NCI-H1105 (cell line): ENCODE data around the gene OTOA.
"Not testable (repeated sequence)": the region's sequence is repeated elsewhere in the genome, so short reads cannot be mapped to it uniquely, and the experiment has no call there.

Source experiments
- DNase-seq: peaks from one replicate; lab custom pipeline; 2025; lab: John Stamatoyannopoulos, UW

OTOA gene

DNA sequence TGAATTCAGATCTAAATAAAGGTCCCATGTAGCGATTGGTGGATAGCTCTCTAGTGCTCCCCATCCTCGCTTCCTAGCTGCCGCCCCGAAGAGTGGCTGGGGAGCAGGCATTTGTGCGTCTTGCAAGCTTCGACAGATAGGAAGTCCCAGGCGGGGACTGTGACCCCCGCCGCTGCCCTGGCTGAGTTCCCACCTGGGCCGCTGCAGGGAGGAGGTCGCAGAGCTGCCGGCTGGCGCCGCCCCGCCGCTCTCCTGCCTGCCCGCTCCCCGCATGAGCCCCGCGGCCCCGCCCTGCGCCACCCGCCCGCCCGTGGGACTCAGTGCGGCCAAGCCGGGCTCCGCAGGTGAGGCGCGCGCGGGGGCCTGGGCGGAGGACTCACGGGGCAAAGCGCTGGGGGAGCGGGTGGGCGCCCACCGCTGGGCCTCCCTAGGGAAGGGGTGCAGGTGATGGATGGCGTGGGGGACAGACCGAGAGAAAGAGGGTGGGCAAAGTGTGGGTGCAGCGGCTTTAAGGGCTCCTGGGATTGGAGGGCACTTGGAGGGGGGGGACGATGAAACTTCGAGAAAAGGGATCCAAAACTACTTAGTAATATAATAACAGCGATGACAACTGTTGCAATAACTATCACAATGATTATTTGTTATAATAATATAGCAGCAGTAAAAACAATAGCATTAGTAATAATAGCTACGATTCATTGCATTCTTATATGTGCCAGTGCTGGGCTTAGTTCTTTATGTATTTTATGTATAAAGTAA, at the start of gene OTOA:
TSS of gene OTOA (plus strand) at position 80 of the 759 bp plus-strand sequence. CDS start 14,547 bp downstream, outside the sequence.
- DNase-seq = no peak

DNA sequence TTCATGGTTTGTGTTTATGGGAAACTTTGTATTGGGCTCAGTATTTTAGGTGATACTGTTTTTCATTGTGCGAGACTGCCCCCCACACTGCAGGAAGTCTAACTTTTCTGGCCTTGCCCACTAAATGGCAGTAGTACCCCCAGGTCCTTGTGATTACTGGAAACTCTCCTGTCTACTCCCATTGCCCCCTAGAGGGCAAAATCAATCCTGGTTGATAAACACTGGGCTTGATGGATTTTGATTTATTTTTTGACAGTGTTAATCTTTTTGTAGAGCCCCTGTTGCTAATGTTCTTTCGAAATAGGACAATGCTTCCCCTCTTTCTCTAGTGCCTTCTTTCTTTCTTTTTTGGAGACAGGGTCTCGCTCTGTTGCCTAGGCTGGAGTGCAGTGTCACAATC, 48.9 kb upstream of the OTOA start:
- no peak for DNase-seq

DNA sequence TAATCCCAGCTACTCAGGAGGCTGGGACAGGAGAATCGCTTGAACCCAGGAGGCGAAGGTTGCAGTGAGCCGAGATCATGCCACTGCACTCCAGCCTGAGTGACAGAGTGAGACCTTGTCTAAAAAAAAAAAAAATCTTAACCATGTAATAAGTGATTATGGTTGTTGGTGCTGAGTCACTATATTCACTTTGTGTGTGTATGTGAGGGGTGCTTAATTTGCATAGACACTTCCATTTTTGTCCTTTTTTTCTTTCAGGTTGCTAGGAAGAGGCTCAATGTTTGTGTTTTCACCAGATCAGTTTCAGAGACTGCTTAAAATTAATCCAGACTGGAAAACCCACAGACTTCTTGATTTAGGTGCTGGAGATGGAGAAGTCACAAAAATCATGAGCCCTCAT, 46.2 kb upstream of the OTOA start:
- no peak for DNase-seq

DNA sequence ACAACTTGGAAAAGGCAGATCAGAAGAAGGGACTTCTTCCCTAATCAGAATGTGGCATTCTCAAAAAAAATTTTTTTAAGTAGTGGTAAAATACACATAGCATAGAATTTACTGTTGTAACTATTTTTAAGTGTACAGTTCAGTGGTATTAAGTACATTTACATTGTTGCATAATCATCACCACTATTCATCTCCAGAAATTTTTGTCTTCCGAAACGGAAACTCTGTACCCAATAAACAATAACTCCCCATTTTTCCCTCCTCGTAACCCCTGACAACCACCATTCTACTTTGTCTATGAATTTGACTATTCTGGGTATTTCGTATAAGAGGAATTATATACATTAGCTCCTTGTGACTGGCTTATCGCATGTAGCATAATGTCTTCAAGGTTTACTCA, 45.5 kb upstream of the OTOA start:
- no peak for DNase-seq

DNA sequence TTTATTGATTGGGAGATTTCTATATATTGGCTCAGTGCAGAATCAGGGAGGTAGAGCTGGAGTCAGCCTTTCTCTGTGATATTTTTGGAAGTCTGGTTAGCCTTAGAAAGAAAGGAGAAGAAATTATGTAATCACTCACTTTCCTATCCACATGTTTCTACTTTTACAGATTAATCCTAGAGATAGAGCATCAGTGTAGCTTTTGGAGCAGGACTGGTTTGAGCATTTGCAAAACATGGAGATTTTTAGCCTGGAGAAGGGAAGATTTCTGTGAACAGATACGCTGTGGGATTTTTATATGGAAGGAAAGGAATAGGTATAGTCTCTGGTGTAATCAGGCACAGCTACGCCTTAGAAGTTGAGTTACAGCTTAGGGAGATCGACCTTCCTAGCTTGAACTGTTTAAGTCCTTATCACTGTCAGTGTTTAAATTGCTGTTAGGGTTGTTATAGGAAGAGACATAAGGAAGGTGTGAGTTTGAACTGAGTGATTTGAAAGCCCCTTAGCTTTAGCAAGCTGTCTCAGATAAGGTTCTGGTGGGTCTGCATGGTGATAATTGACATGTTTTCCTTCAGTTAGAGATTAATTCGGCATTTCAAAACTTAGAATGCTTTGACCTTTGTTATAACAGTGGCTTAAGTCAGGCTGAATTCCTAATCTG, 43.9 kb upstream of the OTOA start:
- no peak for DNase-seq

DNA sequence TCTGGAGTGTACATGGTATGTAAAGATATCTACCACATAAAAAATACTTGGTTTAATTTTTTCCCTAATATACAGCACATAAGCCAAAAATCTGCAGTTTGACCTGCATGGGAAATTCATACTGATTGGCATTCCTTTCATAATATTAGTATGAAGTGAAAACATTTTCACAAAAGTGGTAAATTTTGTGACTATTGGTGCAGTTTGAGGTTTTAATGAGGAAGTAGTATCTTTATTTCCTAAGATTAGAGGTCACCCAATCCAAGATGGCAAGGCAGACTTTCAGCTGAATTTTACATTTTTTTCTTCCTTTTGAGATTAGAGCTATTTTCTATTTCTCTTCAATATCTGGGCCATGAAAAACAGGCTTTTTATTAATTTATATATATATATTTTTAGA, 43.2 kb upstream of the OTOA start:
- no peak for DNase-seq

DNA sequence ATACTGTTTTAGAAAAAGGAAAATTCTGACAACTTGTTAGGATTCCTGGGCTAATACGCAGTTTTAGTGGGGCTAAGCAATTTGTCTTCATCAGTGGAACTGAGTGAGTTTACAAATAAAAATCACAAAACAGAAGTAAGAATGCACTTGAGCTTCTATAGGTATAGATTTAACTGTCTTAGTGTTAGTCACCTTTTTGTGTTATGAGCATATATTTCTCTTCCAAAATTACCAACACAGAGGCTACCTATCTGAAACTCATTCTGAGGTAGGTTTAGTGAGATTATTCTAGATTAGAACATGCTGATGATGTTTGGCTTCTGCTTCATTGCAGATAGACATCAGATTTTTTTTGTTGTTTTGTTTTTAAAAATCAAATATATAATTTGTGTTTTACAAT, 41.2 kb upstream of the OTOA start:
- no peak for DNase-seq

DNA sequence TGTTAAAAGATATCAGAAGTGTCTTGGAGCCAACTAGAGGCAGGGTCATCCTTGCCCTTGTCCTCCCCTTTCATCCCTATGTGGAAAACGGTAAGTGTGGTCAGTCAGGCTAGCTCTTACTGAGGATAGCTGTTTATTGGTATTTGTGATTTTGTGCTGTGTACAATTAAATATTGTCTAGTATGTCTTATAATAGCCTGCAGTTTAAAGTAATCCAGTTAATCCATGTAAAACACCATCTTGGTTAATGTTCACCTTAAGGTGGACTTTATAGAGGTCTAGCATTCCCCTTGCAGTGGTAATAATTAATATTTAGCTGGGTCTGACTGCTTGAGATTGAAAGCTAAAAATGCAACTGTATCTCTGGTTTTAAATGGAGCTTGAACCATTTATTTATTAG, 38.7 kb upstream of the OTOA start:
- no peak for DNase-seq

DNA sequence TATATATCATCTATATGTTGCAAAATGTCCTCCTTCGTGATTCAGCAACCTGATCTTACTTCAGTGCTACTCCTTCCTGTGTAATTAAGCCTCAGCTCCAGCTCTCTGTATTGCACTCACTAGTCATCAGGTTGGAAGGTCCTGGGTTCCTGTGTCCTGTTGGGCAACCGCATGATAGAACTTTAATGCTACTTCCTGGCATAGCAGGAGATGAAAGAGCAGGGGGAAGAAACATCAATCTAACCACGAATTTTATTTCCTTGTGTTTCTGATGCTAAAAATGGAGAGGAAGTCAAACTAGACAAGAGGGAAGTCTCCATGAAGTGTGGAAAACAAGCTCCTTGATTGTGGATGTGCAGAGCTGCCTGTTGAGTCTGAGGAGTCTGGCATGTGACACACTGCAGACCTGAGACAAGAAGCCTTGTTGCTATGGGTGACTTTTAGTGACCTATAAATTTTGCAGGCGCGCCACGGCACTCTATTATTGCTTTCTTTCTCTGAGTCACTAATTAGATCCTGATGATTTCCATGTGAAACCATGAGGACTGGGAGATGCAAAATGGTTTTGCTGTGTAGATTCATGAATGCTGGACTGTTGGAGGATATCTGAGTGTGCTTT, 37.0 kb upstream of the OTOA start:
- no peak for DNase-seq

DNA sequence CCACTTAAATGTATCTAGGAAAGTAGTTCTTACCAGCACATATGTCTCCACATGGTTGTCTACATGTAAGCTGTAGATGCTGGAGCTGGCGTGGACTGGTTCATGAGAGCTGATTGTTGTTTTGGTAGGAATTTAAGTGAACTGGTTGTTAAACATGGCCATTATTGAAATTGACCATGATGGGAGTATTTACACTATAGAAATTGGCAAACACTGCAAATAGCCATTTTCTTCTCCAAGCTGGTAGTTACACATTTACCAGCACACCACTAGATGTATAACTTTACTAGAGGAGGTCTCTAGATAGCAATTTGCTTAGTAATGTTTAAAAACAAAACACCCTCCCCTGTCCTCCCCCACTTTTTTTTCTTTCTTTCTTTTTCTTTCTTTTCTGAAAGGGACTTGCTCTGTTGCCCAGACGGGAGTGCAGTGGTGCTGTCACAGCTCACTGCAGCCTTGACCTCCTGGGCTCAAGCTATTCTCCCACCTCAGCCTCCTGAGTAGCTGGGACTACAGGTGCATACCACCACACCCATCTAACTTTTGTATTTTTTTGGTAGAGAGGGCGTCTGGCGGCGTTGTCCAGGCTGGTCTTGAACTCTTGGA, 35.5 kb upstream of the OTOA start:
- no peak for DNase-seq

DNA sequence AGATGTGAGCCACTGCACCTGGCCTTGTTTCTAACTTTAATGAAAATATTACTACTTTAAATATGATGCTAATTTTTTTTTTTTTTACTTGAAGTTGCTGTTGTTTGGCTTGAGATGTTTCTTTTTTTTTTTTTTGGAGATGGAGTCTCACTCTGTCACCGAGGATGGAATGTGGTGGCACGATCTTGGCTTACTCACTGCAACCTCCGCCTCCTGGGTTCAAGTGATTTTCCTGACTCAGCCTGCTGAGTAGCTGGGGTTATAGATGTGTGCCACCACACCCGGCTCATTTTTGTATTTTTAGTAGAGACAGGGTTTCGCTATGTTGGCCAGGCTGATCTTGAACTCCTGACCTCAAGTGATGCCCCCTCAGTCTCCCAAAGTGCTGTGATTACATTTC, 35.0 kb upstream of the OTOA start:
- DNase-seq = no peak

DNA sequence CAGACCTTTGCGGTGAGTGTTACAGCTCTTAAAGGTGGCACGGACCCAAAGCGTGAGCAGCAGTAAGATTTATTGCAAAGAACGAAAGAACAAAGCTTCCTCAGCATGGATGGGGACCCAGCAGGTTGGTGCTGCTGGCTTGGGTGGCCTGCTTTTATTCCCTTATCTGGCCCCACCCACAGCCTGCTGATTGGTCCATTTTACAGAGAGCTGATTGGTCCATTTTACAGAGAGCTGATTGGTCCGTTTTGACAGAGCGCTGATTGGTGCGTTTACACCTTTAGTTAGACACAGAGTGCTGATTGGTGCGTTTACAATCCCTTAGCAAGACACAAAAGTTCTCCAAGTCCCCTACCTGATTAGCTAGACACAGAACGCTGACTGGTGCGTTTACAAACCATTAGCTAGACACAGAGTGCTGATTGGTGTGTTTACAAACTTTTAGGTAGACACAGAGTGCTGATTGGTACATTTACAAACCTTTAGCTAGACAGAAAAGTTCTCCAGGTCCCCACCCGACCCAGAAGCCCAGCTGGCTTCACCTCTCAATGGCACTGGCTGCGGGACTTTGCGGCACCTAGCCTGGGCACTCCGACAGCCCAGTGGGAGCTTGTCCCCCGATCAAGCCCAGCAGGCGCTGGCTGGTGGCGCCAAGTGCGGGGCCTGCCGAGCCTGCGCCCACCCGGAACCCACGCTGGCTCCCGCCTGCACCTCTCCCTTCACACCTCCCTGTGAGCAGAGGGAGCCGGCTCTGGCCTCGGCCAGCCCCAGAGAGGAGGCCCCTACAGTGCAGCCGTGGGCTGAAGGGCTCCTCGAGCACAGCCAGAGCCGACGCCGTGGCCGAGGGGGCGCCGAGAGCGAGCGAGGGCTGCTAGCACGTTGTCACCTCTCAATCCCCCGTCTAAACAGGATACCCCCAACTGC, 33.9 kb upstream of the OTOA start:
- not testable (repeated sequence) for DNase-seq

DNA sequence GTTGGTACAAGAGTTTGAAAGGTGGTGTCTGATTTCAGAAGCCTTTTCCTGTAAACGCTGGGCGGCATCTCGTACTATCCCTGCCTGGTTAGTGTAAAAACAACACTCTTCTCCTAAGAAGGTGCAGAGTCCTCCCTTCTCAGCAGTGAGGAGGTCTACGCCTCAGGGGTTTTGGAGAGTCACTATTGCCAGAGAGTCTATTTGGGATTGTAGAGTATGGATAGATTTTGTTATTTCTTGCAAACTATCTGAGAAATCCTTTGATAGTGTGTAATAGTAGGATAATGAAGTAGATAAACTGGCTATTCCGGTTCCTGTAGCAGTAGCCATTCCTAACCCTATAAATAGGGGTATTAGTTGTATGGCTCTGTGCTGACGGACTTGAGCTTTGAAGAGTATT, 32.9 kb upstream of the OTOA start:
- not testable (repeated sequence) for DNase-seq

DNA sequence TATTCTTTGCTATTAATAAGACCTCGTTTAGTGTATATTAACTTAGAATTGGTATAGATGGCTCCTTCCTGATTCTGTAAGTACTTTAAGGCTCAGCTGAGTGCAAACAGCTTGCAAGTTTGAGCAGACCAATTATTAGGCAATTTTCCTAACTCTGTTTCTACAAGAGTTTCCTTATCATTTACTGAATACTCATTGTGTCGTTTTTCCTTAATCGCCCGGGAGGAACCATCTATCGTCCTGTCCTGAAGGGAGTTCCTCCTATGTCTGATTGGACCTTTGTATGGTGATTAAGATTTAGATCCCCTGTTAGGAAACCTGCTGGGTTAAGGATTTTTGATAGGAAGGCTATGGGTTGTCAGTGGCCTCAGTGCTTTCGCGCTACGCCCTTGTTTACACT, 32.4 kb upstream of the OTOA start:
- DNase-seq = not testable (repeated sequence)

DNA sequence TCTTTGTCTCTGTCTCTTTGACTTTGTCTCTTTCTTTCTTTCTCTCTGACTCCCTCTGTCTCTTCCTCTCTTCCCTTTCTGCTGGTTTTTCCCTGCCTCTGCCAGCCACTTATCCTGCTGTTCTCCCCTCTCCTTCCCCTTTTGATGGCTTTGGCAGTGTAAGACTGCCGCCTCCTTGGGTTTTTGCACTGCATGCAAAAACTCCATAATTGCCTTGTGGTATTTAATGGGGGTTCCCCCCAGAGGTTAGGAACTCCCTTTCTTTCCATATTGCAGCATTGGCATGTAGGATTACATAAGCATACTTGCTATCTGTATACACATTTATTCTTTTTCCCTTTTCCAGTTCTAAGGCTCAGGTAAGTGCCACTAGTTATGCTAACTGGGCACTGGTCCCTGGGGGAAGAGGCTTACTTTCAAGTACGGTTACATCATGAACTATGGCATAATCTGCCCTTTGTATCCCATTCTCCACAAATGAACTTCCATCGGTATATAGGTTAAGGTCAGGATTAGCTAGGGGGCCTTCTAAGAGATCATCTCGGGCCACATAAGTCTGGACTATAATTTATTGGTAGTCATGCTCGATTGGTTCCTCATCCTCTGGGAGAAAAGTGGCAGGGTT, 31.7 kb upstream of the OTOA start:
- DNase-seq = not testable (repeated sequence)

DNA sequence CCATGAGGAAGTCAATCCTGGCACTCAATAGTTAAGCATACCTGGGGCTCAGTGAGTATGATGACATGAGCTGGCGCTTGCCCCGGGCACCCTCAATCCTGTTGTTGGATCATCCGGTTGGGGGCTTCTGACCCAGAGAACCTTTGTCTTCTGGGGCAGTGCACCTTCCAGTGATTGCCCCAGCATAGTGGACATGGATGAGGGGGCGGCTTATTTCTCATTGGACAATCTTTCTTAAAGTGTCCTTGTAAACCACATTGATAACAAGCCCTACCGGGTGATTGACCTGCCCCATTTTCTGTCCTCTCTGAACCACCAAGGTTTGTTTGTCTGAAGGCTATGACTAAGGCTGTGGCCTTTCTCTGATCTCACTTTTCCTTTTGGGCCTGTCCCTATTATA, 29.6 kb upstream of the OTOA start:
- DNase-seq = no peak

DNA sequence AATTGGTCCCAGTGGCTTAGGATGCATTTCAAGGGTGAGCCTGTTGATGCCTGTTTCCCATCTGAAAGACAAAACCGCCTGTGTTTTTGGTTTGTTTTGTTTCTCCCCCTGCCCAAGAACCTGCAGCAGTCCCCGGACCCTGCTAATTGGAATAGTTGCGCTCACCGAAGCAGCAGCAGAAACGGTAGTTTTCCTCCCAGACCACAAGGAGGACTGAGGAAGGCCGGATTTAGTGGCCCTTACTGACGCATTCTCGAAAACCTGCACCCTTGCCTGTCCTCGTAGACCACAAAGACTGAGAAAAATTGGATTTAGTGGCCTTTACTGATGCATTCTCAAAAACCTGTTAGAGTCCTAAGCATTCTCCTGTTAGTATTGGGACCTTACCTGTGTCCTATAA, 28.1 kb upstream of the OTOA start:
- DNase-seq = not testable (repeated sequence)

DNA sequence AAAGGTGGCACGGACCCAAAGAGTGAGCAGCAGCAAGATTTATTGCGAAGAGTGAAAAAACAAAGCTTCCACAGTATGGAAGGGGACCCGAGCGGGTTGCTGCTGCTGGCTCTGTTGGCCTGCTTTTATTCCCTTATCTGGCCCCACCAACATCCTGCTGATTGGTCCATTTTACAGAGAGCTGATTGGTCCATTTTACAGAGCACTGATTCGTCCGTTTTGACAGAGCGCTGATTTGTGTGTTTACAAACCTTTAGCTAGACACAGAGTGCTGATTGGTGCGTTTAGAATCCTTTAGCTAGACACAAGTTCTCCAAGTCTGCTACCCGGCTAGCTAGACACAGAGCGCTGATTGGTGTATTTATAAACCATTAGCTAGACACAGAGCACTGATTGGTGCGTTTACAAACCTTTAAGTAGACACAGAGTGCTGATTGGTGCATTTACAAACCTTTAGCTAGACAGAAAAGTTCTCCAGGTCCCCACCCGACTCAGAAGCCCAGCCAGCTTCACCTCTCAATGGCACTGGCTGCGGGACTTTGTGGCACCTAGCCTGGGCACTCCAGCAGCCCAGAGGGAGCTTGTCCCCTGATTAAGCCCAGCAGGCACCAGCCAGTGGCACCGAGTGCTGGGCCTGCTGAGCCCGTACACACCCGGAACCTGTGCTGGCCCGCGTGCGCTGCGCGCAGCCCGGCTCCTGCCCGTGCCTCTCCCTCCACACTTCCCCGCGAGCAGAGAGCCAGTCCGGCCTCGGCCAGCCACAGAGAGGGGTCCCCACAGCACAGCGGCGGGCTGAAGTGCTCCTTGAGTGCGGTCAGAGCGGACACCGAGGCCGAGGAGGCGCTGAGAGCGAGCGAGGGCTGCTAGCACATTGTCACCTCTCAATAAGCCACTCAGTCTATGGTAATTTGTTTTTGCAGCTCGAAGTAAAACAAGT, 26.5 kb upstream of the OTOA start:
- DNase-seq = no peak

DNA sequence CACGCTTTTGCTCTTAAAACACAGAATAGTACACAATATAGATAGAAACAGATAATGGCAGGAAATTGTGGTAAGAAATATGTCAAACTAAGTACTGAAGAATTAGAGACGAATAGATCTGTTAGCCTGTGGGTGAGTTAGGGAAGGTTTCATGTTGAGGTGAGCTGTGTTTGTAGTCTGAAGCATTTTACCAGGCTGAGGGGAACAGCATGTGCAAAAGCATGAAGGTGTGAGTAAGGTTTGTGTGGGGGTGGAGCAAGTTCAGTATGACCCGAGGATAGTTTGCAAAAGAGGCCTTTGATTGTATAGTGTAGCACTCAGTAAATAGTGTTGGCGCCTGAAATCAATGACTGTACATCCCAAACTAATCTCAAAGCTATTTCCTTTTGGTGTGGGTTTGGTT, 25.2 kb upstream of the OTOA start:
- DNase-seq = no peak

DNA sequence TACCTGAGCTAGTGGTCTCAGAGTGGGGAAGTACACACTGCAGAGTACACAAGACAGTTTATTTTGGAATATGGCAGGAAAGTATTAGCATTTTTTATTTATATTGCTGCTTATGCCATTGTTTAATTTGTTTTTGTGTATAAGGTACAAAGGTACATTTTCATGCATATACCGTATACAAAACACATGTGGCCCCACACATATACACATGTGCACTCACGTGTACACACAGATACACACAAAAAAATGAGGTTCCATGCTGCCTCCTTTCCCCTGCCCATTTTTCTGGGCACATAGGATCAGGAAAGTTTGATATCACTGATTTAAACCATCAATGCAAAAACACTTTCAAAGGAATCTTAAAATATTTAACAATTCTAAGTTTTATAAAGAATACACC, 24.3 kb upstream of the OTOA start:
- no peak for DNase-seq
